ENCODE measurements around the gene ZBTB44.

DNA sequence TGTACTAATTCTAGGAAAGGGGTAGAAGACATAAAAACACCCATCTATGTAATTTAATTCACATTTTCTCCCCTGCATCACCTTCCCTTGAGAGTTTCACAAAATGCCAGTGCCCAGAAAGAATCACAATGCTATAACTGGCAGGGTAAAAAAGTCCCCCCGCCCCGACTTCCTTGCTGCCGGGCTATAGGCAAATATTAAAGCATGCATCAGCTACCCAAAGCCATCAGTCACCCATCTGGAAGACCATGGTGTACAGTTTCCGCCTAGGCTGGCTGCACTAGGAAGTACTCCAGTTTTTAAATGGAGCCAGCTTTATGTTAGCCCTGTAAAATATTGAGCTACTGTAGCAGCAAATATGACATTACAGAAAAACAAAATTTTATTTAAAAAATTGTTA, 87.3 kb downstream of the ZBTB44 start:
- TF ChIP-seq, protein P1, sequence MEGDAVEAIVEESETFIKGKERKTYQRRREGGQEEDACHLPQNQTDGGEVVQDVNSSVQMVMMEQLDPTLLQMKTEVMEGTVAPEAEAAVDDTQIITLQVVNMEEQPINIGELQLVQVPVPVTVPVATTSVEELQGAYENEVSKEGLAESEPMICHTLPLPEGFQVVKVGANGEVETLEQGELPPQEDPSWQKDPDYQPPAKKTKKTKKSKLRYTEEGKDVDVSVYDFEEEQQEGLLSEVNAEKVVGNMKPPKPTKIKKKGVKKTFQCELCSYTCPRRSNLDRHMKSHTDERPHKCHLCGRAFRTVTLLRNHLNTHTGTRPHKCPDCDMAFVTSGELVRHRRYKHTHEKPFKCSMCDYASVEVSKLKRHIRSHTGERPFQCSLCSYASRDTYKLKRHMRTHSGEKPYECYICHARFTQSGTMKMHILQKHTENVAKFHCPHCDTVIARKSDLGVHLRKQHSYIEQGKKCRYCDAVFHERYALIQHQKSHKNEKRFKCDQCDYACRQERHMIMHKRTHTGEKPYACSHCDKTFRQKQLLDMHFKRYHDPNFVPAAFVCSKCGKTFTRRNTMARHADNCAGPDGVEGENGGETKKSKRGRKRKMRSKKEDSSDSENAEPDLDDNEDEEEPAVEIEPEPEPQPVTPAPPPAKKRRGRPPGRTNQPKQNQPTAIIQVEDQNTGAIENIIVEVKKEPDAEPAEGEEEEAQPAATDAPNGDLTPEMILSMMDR (IDR thresholded peaks at IDR 0.05; ENCODE audit: low read length): no peak
- TF ChIP-seq EZH2 (IDR thresholded peaks at IDR 0.05; ENCODE audit: borderline replicate concordance, low read length): no peak
